HG02571 (cell line): ENCODE results near the gene HIF1A.

Source experiments
- ATAC-seq: cut with Tn5 transposase; IDR thresholded peaks from one replicate; pipeline ENCODE4 v1.9.1; 2021; ENCODE audit warnings: mild to moderate bottlenecking, moderate library complexity; ENCODE audit not compliant: unreplicated experiment

HIF1A gene

DNA sequence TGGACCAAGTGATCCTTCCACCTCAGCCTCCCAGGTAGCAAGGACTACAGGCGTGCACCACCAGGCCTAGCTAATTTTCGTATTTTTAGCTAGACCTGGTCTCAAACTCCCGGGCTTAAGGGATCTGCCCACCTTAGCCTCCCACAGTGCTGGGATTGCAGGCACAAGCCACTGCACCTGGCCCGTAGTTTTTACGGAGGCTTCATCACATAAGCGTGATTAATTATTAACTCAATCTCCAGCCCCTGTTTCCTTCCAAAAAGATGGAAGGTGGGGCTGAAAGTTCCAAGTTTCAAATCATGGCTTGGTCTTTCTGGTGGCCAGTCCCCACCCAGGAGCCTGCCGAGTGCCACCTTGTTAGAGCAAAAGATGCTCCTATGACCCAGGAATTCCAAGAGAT lies 22.5 kb upstream of the HIF1A start:
- no peak for ATAC-seq

DNA sequence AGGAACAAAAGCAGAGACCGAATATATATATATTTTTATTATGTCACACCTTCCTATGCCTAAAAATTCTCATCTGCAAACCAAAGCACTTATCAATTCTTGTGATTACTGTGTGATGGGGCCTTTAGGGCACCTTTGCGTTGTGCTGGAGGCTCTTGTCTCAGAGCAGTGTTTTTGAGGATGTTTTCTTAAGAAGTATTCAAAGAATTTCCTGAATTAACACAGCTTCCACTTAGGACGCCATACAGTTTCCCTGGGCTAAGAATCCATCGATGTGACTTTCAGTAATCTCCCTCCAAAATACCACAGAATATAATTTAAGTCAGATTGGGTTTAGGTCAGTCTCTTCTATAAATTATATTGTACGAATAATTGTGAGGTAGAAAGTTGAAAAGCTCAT lies 22.0 kb upstream of the HIF1A start:
- ATAC-seq = no peak

DNA sequence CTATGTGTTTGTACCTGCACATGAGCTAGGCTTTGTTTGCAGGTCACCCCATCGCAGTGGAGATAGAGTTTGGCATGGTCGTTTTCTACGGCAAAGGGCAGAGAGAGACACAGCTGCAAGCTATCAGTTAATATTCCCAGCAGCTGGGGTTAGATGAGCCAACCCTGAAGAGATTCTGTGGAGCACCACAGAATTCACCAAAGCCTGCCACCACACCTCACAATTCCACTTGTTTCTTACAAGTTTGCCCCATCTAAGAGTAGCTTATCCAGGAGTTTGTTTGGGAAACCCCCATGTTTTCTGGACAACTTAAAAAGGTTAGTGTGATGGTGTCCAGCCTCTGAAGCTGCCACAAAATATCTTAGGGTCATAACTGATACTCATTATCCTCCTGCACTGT lies 20.0 kb upstream of the HIF1A start:
- no peak for ATAC-seq

DNA sequence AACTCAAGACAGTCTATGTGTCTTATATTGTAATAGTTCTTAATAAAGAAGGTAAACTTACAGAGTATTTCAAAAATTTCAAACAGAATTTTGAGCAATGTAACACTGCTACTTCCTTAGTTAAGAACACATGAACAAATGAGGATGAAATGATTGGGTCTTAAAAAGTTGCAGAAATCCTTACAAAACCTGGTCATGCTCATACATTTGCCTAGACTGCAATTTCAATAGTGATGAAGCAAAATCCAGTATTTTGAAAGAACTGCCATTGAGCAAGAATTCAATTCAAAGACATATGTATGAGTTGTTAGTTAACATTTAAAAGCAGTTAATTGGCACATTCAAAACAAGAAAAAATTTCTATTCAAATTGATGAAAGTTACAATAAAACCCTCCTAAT lies 17.8 kb upstream of the HIF1A start:
- no peak for ATAC-seq

- ATAC-seq = no peak
Measured at GRCh38 chr14:61678975-61679374, 16.3 kb upstream of the HIF1A start.

GRCh38 chr14:61681413-61681812 lies 13.9 kb upstream of the HIF1A start:
- no peak for ATAC-seq

- no peak for ATAC-seq
Measured at GRCh38 chr14:61683108-61683507, 12.2 kb upstream of the HIF1A start.

- ATAC-seq = no peak
Measured at GRCh38 chr14:61690039-61690438, 5.3 kb upstream of the HIF1A start.

- no peak for ATAC-seq
Measured at GRCh38 chr14:61690982-61691381, 4.3 kb upstream of the HIF1A start.

DNA sequence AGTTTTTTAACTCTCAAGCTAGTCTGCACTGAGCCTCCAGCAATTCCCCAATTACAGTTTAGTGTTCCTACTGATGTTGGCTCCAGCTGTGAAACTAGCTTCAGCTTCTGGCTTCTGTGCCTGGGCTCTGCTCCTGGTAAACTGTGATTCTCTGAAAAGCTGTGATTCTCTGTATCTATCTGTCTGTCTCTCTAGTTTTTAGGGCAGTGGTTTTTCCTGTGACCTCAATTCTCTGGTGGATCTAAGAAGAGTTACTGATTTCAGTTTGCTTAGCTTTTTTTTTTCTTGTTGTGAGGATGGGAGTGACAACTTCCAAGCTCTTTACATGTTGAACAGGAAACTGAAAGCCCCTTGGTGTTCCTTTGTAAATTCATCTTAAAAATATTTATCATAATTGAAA lies 3.8 kb upstream of the HIF1A start:
- ATAC-seq = no peak

- no peak for ATAC-seq
Measured at GRCh38 chr14:61694039-61694438, 1.3 kb upstream of the HIF1A start.

- ATAC-seq = peak; percentile 12
Measured at GRCh38 chr14:61695695-61696527, 598 bp downstream of the HIF1A start.

GRCh38 chr14:61696753-61697318 lies 1.5 kb downstream of the HIF1A start:
- no peak for ATAC-seq

- no peak for ATAC-seq
Measured at GRCh38 chr14:61698206-61698980, 3.1 kb downstream of the HIF1A start.

GRCh38 chr14:61699027-61699426 lies 3.7 kb downstream of the HIF1A start:
- ATAC-seq = no peak

DNA sequence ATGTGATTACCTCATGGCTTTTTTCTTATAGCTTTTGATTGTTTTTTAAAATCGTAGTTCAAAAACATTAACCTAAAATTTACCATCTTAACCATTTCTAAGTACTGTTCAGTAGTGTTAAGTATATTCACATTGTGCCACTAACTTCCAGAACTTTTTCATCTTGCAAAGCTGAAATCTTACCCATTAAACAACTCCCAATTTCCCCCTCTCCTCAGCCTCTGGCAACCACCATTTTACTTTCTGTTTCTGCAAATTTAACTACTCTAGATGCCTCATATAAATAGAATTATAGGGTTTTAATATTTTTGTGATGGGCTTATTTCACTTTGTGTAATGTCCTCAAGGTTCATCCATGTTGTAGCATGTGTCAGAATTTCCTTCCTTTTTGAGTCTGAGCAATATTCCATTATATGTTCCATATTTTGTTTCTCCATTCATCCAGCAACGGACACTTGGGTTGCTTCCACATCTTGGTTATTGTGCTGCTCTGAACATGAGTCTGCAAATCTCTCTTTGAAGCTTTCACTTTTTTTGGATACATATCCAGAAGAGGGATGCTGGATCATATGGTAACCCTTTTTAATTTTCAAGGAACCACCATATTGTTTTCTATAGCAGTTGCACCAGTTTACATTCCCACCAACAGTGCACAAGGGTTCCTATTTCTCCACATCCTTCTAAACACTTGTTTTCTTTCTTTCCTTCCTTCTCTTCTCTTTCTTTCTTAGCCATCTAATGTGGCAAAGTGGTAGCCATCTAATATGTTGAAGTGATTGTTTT lies 5.0 kb downstream of the HIF1A start:
- ATAC-seq = no peak

GRCh38 chr14:61701946-61702345 lies 6.6 kb downstream of the HIF1A start:
- no peak for ATAC-seq

DNA sequence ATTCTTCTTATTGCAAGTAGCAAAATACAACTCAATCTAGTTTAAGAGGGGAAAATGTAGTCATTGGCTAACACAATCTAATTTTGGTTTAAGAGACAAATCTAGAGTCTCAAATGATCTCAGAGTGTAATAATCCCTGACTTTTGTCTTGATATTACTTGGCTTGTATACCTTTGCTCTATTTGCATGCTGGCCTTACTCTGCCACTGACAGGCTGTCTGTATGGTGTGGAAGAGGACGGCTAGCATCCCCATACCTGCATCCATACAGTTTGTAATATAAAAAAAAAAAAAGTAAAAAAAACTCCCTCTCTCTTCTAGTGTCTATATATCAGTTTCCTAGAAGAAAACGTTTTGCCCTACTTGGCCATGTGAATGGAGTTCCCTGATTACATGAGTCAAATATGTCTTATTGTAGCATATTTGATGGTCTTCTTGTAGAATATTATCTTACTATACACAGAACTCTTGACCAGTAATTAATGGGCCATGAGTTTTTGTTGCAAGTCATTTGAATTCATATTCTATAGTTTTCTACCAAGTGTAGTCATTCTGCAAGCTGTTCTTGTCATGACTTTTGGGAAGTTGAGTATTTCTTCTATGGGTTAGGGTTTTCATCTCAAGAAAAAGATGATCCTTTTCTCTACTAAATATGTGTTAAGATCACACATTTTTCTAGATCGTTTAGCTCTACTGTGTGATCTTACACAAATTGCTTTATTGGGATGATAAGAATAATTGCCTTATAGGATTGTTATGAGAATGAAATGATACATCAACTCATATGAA lies 8.2 kb downstream of the HIF1A start:
- peak; percentile 37 for ATAC-seq

DNA sequence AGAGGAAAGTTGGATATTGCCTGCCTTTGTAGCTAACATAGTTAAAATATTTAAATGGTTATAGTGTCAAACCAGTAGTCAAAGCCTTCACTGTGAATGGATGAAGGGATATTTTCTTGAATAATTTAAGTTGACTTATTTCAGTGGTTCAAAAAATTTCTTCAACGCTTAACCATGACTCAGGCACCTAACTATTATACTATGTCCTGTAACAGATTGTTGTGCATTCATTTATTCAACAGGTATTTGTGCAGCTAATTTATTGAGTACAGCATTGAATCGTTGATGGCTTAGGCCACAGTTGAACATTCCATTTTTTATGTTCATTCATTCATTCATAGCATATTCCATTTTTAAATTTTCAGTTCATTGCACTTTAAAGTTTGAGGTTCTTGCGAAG lies 9.2 kb downstream of the HIF1A start:
- no peak for ATAC-seq

GRCh38 chr14:61705017-61705416 lies 9.7 kb downstream of the HIF1A start:
- ATAC-seq = no peak
